Activated T-cell treated with anti-CD3 and anti-CD28 coated beads, Interleukin-2, amount 50 U/mL, for 48 hours (primary cell): Measurements from ENCODE around the gene ZNF236.
A peak's percentile ranks its signal among the peaks of the same experiment; 100 is the strongest.

Experiments used
- DNase-seq, 2 experiments: peaks; one replicate each; pipeline ENCODE4 v3.0.0-alpha.2; 2020

The ZNF236 gene

DNA sequence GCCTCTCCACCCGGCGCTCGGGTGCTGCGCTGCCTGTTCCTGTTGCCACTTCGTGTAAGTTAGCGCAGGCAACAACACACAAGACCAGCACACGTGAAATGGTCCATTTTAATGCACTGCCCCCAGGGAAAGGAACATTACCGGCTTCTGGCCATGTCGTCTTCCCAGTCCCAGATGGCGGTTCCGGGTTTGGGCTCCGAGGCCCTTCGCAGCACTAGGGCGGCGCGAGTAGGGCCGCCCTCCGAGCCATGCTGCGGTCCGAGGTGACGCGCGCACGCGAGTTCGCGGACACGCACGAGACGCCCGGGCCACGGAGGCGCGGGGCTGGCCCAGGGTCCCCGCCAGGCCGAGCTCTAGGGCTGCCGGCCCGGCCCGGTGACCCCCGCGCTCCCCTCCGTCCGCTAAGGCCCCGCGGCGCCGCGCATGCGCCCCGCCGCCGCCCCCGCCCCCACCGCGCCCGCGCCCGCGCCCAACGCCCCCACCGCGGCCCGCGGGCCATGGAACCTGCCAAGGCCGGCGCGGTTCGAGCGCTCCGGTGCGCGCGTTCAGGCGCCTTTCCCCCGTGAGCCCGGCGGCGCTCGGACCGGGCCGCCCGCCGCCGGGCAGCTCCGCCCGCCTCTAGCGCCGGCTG, 367 bp upstream of the ZNF236 start:
- peak; percentile 71 to 79 for DNase-seq

DNA sequence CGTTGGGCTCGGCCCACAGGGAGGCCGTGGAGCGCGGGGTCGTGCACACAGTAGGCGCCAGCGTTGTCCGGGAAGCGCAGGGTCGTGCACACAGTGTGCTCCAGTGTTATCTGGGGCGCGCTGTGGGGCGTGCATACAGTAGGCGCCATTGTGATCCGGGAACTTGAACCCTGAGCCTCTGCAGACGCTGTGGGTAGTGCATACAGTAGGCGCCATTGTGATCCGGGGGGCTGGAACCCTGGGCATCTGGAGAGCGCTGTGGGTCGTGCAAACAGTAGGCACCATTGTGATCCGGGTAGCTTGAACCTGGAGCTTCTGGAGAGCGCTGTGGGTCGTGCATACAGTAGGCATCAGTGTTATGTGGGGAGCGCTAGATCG, 793 bp downstream of the ZNF236 start:
- DNase-seq: no peak

DNA sequence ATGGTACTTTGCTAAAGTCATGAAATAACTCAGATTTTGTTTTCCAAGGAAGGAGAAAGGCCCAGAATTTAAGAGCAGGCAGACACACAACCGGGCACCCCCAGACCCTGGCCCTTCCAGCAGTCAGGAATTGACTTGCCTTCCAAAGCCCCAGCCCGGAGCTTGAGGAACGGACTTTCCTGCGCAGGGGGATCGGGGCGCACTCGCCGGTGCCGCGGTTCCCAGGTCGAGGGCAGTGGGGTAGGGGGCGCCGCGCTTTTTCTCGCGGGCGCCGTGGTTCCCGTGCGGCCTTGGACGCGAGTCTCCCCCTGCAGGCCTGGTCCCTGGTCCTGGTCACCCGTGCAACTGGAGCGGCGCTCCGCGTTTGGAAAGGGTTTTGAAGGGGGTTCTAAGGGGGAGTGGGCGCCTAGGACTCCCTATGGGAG, 1.2 kb downstream of the ZNF236 start:
- peak; percentile 34 to 43 for DNase-seq

DNA sequence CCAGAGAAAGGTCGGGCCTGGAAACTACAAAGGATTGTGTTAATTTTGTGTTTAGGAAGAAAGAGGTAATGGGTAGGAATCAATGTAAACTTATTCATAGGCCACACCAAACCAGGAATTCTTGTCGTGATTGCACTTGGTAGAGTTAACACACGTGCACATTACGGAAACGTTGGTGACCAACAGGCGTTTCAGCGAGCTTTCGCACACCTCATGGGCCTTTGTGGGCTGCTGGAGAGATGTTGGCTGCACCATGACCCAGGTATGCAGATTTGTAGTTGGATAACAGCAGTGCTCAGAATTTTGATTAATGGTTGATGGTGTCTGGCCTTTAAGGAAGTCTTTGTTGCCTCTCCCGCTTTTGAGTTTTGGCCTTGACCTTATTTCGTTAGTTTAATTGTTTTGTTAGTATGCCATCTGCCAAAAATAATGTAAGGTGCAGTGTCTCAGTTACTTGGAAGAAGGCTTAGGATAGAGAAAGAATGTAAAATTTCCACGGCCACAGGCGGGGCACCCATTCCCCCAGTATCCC, 1.9 kb downstream of the ZNF236 start:
- no peak for DNase-seq

DNA sequence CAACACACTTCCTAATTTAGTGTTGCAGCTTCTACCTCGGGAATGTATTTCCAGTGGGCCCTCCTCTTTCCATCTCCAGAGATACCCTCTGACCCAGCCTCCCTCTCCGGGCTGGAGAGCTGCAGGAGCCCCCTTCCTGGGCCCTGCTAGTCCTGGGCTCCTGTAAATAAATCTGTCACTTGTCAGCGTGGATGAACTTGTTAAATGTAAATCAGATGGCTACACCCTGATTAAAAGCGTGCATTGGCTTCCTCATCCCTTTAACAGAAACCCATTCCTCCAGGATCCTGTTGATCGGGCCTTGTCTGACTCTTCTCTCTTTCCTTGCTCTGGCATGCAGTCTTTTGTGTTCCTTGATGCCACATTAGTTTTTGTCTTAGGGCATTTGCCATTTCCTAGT, 2.4 kb downstream of the ZNF236 start:
- no peak for DNase-seq

DNA sequence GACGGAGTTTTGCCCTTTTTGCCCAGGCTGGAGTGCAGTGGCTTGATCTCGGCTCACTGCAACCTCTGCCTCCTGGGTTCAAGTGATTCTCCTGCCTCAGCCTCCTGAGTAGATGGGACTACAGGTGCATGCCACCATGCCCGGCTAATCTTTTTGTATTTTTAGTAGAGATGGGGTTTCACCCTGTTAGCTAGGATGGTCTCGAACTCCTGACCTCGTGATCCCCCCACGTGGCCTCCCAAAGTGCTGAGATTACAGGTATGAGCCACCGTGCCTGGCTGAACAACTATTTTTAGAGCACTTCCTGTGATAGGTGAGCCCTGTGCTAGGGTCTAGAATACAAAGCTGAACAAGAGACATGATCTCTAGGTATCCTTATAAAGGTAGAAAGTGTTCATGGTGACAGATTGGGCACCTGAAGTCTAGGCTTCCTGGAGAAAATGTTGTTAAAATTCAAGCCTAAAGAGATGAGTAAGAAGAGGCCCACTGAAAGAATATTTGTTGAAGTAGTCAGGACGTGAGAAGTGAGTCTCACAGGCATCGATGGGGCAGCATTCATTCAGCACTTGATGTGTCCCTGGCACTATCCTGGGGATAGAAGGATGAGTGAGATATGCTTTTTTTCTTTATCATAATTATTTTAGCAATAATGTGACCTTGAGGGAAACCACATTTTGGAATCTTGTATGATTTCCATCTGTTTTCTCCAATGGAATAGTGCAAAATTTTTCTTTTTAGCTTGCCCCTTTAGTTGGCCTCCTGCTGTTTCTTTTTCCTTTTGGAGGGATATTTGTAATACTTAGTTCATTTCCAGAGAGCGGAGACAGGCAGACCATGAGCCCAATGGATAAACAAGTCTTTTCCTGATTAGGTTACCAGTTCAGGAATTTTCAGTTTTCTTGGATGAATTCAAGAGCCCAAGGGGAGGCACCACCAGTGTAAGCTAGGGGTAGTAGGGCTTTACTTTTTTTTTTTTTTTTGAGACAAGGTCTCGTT, 5.1 kb downstream of the ZNF236 start:
- no peak for DNase-seq

DNA sequence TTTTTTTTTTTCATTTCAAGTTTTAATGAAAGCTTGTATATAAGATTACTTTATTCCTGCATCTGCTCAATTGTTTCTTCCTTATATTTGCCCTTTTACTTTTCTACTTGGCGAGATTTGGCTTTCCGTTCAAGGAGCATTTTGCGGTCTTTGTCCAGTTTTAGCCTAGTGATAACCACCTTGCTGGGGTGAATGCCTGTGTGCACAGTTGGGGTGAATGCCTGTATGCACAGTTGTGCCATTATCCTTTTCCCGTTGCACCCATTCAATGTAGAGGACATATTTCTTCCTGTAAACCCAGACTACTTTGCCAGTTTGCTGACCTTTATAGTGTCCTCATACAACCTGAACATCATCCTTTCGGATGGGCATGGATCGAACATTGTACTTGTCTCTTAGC, 12.0 kb downstream of the ZNF236 start:
- DNase-seq: no peak

DNA sequence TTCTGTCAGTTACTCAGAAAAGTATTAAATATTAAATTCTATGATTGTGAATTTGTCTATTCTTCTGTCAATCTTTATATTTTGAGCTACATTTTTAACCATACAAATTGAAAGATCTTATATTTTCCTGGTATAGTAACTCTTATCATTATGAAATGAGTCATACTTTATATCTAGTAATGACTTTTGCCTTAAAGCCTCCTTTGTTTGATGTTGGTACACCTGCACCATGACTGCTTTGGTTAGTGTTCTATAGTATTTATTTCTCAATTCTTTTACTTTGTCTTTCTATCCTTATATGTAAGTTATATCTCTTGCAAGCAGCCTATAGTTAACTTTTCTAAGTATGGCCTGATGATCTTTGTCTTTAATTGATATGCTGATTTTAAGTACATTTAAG, 13.0 kb downstream of the ZNF236 start:
- DNase-seq: no peak

DNA sequence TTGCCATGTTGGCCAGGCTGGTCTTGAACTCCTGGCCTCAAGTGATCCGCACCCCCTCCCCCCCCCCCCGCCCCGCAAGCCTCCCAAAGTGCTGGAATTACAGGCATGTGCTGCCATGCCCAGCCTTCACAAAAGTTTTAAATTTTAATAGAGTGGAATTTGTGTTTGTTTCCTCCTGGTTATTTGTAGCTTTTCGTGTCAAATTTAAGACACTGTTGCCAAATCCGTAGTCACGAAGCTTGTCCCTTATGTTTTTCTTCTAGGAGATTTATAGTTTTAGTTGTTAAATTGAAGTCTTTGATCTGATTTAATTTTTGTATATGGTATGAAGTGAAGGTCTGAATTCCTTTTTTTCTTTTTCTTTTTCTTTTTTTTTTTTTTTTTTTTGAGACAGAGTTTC, 14.7 kb downstream of the ZNF236 start:
- DNase-seq: no peak

DNA sequence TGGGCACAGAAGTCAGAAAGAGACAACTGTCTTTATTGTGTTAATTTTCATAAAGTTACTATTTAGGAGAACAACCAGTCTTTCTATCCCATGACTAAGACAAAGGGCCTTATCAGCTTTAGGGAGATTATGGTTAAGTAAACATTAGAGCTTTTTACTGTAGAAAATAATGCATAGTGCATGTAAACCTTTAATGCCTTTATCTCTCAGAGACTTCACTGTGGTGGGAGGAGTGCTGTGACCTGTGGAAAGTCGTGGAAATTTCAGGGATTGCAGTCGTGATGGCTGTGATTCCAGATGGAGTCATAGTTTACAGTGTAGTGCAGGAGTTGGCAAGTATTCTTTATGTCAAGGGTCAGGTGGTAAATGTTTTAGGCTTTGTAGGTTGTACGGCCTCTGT, 15.8 kb downstream of the ZNF236 start:
- DNase-seq: no peak

DNA sequence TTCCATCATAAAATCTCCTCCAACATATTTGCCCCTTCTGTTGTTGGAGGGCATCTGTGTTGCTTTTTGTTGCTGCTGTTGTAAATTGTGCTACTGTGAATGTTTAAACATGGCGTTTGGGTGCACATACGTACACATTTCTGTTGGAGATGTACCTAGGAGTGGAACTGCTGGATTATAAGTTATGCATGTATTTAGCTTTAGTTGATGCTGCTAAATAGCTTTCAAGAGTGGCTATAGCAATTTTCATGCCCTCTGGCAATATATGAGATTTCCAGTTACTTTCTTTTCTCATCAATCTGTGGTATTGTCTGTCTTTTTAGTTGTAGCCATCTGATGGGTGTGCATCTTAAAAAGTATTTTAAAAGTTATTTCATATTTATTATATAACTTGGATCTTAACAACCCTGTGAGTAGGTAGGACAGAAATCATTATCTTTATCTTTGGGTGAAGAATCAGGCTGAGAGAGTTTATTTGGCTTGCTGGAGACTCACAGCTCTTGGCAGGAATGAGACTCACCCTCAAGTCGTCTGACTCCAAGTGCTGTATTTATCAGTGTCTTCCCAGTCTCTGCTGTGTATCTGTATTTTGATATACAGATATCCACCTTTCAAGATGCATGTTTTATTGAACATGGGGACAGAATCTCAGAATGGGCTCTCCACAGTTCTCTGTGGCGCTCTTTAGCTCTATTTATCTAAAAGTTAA, 16.9 kb downstream of the ZNF236 start:
- no peak for DNase-seq

DNA sequence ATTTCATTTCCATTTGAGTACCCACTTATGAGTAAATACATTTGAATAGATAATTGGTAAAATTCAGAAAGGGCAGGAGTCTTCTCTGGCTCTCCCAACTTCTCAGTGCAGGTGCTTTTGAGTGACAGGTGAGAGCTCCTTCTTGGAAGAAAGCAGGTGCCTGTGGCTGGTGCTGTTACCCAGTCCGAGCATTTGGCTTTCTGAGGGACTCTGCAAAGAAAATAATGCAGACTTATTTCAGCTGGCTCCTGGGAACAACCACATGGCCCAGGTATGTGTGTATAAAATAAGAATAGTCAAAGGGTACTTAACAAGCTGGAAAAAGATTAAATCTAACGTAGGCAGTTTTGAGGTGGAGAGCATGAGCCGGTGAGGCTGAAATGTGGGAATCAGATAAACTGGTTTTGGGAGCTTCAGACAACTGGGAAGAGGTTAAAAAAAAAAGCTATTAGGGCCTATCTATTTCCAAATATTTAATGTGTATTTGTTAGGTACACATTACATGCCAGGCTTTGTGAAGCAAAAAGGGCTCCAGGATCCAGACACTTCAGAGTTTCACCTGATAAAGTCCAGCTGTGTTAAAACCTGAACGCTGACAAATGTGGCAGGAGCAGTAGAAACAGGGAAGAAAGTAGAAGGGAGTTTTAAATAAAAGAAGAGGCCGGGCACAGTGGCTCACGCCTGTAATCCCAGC, 20.6 kb downstream of the ZNF236 start:
- DNase-seq: no peak

DNA sequence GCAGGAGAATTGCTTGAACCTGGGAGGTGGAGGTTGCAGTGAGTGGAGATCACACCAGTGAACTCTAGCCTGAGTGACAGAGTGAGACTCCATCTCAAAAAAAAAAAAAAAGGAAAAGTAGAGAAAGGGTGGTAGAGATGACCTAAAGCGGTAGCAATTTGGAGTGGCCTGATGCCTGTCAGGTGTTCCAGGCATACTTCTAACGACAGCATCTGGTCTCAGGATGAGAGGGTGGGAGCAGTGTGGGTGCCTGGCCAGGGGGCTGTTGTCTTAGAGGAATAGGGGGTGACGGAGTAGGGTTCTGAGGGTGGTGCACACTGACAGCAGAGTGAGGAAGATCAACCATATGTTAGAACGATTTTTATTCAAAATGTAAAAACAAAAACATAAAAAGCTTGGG, 21.8 kb downstream of the ZNF236 start:
- no peak for DNase-seq

DNA sequence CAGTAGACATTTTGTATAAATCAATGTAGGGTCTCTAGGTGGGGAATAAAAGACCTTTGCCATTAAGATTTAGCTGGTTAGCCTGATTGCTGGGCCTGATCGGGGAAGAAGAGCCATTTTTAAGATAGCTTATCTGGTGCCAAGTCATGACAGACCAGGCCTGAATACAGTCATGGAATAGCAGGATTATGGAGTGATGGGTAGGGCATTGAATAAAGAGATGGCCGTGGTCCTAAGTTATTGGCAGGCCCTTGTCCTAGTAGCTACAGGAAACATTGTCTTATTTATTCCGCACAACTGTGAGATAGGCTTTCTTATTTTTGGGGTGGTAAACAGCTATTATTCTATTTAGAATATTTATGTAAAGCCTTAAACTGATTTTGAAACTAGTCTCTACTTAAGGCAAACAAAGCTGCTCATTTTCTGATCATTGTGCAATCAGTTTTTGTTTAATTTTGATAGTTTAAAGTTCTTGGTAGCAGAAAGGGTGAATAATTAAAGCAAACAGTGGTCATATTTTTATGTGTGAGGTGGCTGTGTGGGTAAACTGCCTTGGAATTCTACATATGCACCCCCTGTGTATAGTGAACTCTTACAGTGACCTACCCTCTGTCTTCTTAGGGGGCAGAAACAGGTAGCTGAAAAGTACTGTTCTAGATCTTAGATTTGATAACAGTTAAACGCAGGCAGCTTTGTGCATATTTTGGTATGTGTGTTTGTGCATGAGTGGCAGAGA, 22.6 kb downstream of the ZNF236 start:
- DNase-seq: no peak

DNA sequence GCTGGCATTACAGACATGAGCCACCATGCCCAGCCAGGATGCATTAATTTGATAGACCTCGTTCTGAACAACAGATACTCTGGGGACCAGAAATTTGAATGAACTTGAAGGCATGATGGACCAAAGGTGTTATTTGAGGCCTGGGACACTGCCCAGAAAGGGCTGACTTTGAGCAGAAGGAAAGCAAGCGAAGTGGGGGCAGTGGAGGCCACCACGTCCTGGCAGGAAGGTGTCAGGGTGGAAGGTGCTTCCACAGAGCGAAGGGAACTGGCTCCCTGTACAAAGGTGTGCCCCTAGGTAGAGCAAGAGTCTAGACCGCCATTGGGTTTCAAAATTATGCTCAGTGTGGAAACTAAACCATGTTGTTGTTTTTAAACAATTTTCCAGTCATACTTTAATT, 23.9 kb downstream of the ZNF236 start:
- no peak for DNase-seq

DNA sequence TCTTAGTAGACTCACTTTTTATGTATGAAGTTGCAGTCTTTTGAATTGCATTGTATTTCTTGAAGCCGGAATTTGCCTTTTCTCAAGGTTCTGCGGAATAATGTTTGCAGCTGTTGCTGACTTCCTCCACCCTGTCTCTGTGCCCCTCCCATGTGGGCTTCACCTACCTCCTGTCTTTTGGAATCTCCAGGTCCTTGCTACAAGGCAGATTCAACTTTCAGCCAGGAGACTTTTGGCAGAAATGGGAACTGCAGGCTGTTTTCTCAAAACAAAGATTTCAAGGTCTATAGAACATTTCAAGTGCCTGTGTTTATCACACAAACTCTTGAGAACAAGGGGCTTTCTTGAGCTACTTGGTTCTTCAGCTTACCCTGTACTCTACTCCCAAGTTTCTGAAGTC, 25.6 kb downstream of the ZNF236 start:
- DNase-seq: no peak

DNA sequence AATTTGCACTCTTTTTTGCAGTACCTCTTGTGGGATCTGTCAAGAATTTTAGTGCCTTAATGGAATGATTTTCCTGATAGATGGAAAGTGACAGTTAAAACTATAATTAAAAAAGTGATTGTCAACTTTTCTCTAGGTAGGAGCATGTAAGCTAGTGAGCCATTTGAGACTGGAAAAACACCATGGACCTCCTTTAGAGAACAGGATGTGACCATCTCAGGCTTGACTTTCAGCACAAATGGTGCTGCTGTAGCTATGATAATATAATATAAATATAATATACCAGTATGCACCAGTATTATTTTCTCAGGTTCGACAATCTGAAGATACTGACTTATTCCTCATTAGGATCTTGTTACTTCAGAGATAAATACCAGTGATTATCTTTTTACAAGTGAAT, 27.8 kb downstream of the ZNF236 start:
- no peak for DNase-seq

DNA sequence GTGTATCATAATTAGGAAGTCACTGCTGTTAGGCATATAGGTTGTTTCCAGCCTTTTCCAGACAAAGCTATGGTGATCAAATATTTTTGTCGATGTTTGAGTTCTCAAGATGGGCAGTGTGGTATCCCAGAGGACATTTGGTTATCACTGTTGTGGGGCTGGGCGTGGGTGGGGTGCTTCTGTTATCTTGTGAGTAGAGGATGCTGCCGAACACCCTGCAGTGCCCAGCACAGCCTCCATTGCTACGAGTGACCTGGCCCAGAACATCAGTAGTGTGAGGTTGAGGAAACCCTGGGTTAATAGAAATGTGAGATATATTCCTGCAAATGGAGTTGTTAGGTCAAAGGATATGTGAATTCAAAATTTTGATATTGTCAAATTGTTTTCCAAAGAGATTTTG, 33.2 kb downstream of the ZNF236 start:
- no peak for DNase-seq

DNA sequence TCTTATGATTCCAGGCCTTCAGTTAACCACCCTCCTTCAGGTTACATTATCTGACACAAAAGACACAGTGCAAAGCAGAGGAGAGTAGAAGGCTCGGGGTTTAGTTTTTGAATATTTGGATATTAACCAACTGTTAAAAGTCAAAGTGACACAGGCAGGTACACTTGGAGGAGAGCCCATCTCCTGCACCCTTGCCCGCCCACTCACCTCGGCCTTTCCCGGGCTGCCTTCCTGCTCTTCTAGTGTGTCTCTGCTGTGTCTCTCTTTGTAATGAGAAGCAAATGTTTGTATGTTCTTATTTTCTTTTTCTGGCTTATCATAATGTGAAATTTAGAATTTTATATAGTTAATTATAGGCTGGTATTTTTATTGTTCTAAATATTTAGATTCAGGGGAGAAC, 35.1 kb downstream of the ZNF236 start:
- no peak for DNase-seq

DNA sequence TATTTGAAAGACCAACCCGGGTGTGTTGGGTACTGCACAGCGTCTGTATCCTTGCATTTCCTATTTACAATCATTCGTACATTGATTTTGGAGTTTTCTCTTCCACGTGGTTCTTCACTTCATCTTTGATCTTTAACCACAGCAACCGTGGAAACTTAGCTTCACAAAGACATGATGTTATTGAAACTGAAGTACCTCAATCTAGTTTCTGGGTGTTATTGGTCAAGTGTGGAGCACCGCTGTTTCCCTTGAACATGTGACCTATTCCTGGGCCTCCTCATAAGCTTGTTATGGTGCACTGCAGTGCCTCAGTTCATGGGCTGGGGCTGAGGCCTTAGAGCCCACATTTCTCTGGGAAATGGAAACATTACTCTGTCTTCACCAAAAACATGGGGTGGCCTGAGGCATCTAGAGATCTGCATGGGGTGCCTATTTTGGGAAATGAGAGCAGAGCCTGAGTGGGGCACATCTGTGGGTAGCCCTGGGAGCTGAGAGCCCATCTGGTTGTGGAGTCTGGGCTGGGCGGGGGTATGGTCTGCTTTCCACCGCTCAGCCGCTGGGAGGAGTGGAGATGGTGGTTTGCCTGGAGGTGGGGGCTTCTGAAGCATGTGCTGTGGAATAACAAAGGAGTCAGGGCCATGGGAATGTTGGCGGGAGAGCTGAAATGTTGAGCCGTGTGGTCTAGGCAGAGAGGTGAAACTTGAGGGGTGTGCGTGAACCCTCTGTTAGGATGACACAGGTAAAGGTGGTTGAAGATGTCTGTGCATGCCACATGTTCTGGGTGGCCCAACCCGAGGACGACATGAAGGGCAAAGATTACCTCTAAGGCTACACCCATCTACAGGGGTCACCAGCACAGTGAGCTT, 37.4 kb downstream of the ZNF236 start:
- peak; percentile 48 to 49 for DNase-seq

DNA sequence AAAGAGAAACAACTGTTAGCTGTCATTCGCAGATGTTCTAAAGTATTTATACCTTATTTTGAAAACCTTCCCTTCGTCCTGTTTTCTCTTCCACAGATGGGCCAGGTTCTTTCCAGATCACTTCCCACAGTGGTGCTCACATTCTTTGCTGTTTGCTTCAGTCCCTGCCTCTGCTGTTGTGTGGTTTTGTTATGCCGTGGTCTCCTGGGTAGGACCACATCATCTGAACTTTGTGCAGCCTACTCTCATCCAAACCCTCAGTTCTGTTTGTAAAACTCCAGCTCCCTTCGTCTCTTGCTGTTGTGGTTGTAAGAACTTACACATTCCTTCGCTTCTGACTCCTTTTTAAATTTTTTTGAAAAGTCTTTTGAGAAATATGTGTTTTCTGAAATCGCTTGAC, 38.1 kb downstream of the ZNF236 start:
- no peak for DNase-seq
